Activated T-cell treated with anti-CD3 and anti-CD28 coated beads for 1 hour (primary cell): ENCODE results near the gene AHSG.

Source experiments
- DNase-seq: peaks from one replicate; pipeline ENCODE4 v3.0.0-alpha.2; 2020; ENCODE audit warnings: low read depth

AHSG gene

GRCh38 chr3:186593862-186594261, 19.0 kb upstream of the AHSG start:
- DNase-seq = no peak

GRCh38 chr3:186594591-186595113, 18.2 kb upstream of the AHSG start:
- DNase-seq = no peak

GRCh38 chr3:186596568-186597287, 16.1 kb upstream of the AHSG start:
- no peak for DNase-seq

GRCh38 chr3:186598108-186598784, 14.6 kb upstream of the AHSG start:
- no peak for DNase-seq

GRCh38 chr3:186598794-186599141, 14.1 kb upstream of the AHSG start:
- no peak for DNase-seq

- DNase-seq = no peak
Measured at GRCh38 chr3:186599142-186599784, 13.6 kb upstream of the AHSG start.

GRCh38 chr3:186599785-186600166, 13.1 kb upstream of the AHSG start:
- DNase-seq = no peak

GRCh38 chr3:186600896-186601295, 12.0 kb upstream of the AHSG start:
- DNase-seq = no peak

GRCh38 chr3:186603159-186603558, 9.7 kb upstream of the AHSG start:
- DNase-seq = no peak

- no peak for DNase-seq
Measured at GRCh38 chr3:186605078-186605477, 7.8 kb upstream of the AHSG start.

- DNase-seq = no peak
Measured at GRCh38 chr3:186605561-186606545, 7.0 kb upstream of the AHSG start.

- no peak for DNase-seq
Measured at GRCh38 chr3:186608624-186609215, 4.1 kb upstream of the AHSG start.

GRCh38 chr3:186609247-186609868, 3.5 kb upstream of the AHSG start:
- DNase-seq = no peak

GRCh38 chr3:186612065-186612464, 795 bp upstream of the AHSG start:
- no peak for DNase-seq

- DNase-seq = no peak
Measured at GRCh38 chr3:186613637-186614265, 891 bp downstream of the AHSG start.

GRCh38 chr3:186614266-186614596, 1.4 kb downstream of the AHSG start:
- DNase-seq = no peak

GRCh38 chr3:186614597-186615483, 2.0 kb downstream of the AHSG start:
- DNase-seq = peak; percentile 64

GRCh38 chr3:186616299-186616617, 3.4 kb downstream of the AHSG start:
- no peak for DNase-seq

- peak; percentile 76 for DNase-seq
Measured at GRCh38 chr3:186617036-186617946, 4.4 kb downstream of the AHSG start.
